Fibroblast of villous mesenchyme (primary cell): ENCODE measurements around the gene ATAT1. TPM values are rescaled to one million over a fixed set of nuclear protein-coding genes. Genes with fewer than 3 reads are reported as not detected.
"Not testable (repeated sequence)": the region's sequence is repeated elsewhere in the genome, so short reads cannot be mapped to it uniquely, and the experiment has no call there.

ENCODE experiments used
- DNase-seq: peaks from one replicate; pipeline ENCODE4 v3.0.0-alpha.2; 2010; ENCODE audit warnings: low read depth
- H3K4me3 ChIP-seq: 2 replicates; pipeline ENCODE4 v1.5.1; 2011; ENCODE audit warnings: low read depth, mild to moderate bottlenecking, low read length
- CTCF ChIP-seq: IDR thresholded peaks from 2 replicates; pipeline ENCODE4 v1.5.1; 2012; ENCODE audit warnings: low read depth, mild to moderate bottlenecking, low read length; ENCODE audit not compliant: insufficient read depth
- total RNA-seq: library from RNA; depleted of rRNA; stranded (reverse); fragments of >200 nt; gene quantifications from 2 replicates; pipeline ENCODE4 v1.2.3, GENCODE V29; 2012

ATAT1 gene
- total RNA-seq, 1 donor, result 5.2 TPM

- no peak for TF ChIP-seq CTCF
- no peak for DNase-seq
- H3K4me3 ChIP-seq, result no peak overlapping the region
These were observed 34.4 kb upstream of the ATAT1 start for GRCh38 chr6:30592287-30592686.

- H3K4me3 ChIP-seq, result not testable (repeated sequence)
- DNase-seq, result peak; percentile 79
- peak; percentile 85 for TF ChIP-seq CTCF
These were observed 29.1 kb upstream of the ATAT1 start for GRCh38 chr6:30597315-30598144.

GRCh38 chr6:30598912-30599624 lies 27.6 kb upstream of the ATAT1 start:
- no peak for DNase-seq
- no peak for TF ChIP-seq CTCF
- no peak overlapping the region for H3K4me3 ChIP-seq

- TF ChIP-seq CTCF, result no peak
- no peak overlapping the region for H3K4me3 ChIP-seq
- DNase-seq, result no peak
These were observed 26.9 kb upstream of the ATAT1 start for GRCh38 chr6:30599625-30600324.

GRCh38 chr6:30600451-30600961 lies 26.2 kb upstream of the ATAT1 start:
- TF ChIP-seq CTCF, result no peak
- no peak for DNase-seq

GRCh38 chr6:30601436-30601814 lies 25.2 kb upstream of the ATAT1 start:
- H3K4me3 ChIP-seq, result no peak overlapping the region
- no peak for DNase-seq
- no peak for TF ChIP-seq CTCF

More at GRCh38 chr6:30600451-30600961, 26.2 kb upstream of the ATAT1 start:
- no peak overlapping the region for H3K4me3 ChIP-seq
